GM12878 (cell line): ENCODE data around the gene ACAP1.

ENCODE experiments used
- CREM ChIP-seq: IDR thresholded peaks from 2 replicates; pipeline ENCODE4 v1.6.1; 2014; ENCODE audit warnings: antibody characterized with exemption, low read depth
- POLR2A ChIP-seq: IDR thresholded peaks from 2 replicates; pipeline ENCODE4 v1.6.1; 2011; ENCODE audit warnings: low read depth, mild to moderate bottlenecking, low read length
- POLR2AphosphoS5 ChIP-seq: IDR thresholded peaks from 2 replicates; pipeline ENCODE4 v1.6.1; 2011; ENCODE audit warnings: mild to moderate bottlenecking, low read length, inconsistent platforms
- SIN3A ChIP-seq: IDR thresholded peaks from 2 replicates; pipeline ENCODE4 v1.6.1; 2012; ENCODE audit warnings: low read depth, low read length, improper control_type of control experiment
- TF ChIP-seq, protein P1 (sequence below): IDR thresholded peaks from 2 replicates; pipeline ENCODE4 v1.6.1; 2012; ENCODE audit warnings: low read length, inconsistent platforms
- TF ChIP-seq, protein P2 (sequence below), 3 experiments: IDR thresholded peaks in 2 of 3; conservative IDR thresholded peaks in 1 of 3; 2 replicates each; pipeline ENCODE4 v1.5.1; 2011; ENCODE audit warnings: low read depth in 3 of 3, low read length in 3 of 3, mild to moderate bottlenecking in 3 of 3, control low read depth in 2 of 3, moderate library complexity in 2 of 3, inconsistent platforms in 1 of 3, mixed read lengths in 1 of 3; ENCODE audit not compliant: control insufficient read depth in 2 of 3, insufficient read depth in 1 of 3; ENCODE audit errors: extremely low read depth in 1 of 3

DNA sequence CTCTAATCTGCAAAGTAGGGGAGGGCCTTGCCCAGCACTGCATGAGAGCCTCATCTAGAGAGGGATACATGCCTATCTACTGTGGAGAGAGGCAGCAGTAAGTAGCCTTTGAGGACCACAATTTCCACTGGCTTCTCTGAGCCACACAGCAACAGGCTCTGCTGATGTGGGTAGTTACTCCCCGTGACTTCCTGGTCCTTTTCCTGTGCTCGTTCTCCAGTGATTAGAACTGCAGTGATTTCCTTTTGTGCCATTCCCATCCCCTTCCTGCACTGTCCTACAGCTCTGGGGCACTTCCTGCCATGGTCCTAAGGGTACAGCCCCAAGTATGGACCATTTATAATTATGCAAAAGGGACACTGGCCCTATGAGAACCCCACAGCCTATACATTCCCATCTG lies 55.0 kb downstream of the ACAP1 start:
- TF ChIP-seq POLR2AphosphoS5 (no peak), POLR2A (no peak), CREM (no peak), SIN3A (no peak)
- TF ChIP-seq, protein P1, sequence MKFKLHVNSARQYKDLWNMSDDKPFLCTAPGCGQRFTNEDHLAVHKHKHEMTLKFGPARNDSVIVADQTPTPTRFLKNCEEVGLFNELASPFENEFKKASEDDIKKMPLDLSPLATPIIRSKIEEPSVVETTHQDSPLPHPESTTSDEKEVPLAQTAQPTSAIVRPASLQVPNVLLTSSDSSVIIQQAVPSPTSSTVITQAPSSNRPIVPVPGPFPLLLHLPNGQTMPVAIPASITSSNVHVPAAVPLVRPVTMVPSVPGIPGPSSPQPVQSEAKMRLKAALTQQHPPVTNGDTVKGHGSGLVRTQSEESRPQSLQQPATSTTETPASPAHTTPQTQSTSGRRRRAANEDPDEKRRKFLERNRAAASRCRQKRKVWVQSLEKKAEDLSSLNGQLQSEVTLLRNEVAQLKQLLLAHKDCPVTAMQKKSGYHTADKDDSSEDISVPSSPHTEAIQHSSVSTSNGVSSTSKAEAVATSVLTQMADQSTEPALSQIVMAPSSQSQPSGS = no peak
- TF ChIP-seq, protein P2, sequence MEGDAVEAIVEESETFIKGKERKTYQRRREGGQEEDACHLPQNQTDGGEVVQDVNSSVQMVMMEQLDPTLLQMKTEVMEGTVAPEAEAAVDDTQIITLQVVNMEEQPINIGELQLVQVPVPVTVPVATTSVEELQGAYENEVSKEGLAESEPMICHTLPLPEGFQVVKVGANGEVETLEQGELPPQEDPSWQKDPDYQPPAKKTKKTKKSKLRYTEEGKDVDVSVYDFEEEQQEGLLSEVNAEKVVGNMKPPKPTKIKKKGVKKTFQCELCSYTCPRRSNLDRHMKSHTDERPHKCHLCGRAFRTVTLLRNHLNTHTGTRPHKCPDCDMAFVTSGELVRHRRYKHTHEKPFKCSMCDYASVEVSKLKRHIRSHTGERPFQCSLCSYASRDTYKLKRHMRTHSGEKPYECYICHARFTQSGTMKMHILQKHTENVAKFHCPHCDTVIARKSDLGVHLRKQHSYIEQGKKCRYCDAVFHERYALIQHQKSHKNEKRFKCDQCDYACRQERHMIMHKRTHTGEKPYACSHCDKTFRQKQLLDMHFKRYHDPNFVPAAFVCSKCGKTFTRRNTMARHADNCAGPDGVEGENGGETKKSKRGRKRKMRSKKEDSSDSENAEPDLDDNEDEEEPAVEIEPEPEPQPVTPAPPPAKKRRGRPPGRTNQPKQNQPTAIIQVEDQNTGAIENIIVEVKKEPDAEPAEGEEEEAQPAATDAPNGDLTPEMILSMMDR (IDR thresholded peaks at IDR 0.05 in 2 of 3, conservative IDR thresholded peaks at IDR 0.05 in 1 of 3; ENCODE audit: control insufficient read depth in 2 of 3, extremely low read depth in 1 of 3, insufficient read depth in 1 of 3, low read depth in 3 of 3, low read length in 3 of 3) = no peak
